Activated T-helper 1 cell treated with anti-CD3 and anti-CD28 coated beads, Interleukin-12 subunit alpha, Interleukin-12 subunit beta, Interleukin-2, Interleukin-4 antibody, amounts not matched to agents 30 ng/mL and 10 ng/mL and 1 ng/mL, durations not matched to agents 14 hours and 24 hours and 36 hours (primary cell): ENCODE data around the gene SH3GL2. TPM values are rescaled to one million over a fixed set of nuclear protein-coding genes. Genes with fewer than 3 reads are reported as not detected.

Experiments
- DNase-seq: peaks from one replicate; pipeline ENCODE4 v3.0.0; 2021; ENCODE audit warnings: low spot score
- H3K27ac Mint-ChIP-seq: one replicate; pipeline ENCODE4 v1.8.0; 2021; ENCODE audit warnings: mild to moderate bottlenecking, mixed read lengths
- H3K27me3 Mint-ChIP-seq: one replicate; pipeline ENCODE4 v1.8.0; 2022; ENCODE audit warnings: mild to moderate bottlenecking, moderate library complexity, mixed read lengths; ENCODE audit not compliant: insufficient read depth
- H3K36me3 Mint-ChIP-seq: one replicate; pipeline ENCODE4 v1.8.0; 2021; ENCODE audit warnings: low read depth, mixed read lengths
- H3K4me1 Mint-ChIP-seq: one replicate; pipeline ENCODE4 v1.8.0; 2021; ENCODE audit warnings: low read depth, mixed read lengths
- H3K4me3 Mint-ChIP-seq: one replicate; pipeline ENCODE4 v1.8.0; 2021; ENCODE audit warnings: mild to moderate bottlenecking, moderate library complexity, mixed read lengths
- H3K9me3 Mint-ChIP-seq: one replicate; pipeline ENCODE4 v1.8.0; 2021; ENCODE audit warnings: mixed read lengths
- intact Hi-C: fragments of 100-400 bp; cut with micrococcal nuclease; formaldehyde crosslinking; loops from one replicate; pipeline ENCODE4 v1.15.1; 2024
- total RNA-seq: library from RNA; stranded (reverse); gene quantifications from 2 replicates; pipeline ENCODE4 v1.2.3, GENCODE V29; 2022

The SH3GL2 gene
- total RNA-seq, result not detected in 2 replicates

- H3K27ac Mint-ChIP-seq, result no peak within 1 kb of the TSS
- peaks cover 24% of the 10 kb centered on the region for H3K27me3 Mint-ChIP-seq
- peak within 1 kb of the TSS; percentile 56 for H3K4me3 Mint-ChIP-seq
- no peaks in the 10 kb centered on the region for H3K4me1 Mint-ChIP-seq
- no peak for DNase-seq
- H3K9me3 Mint-ChIP-seq, result peaks cover 4% of the 10 kb centered on the region
- no peaks in the 10 kb centered on the region for H3K36me3 Mint-ChIP-seq
- intact Hi-C loops, result no loop called here
These were observed at the start of gene SH3GL2 for GRCh38 chr9:17578911-17579793. Gene SH3GL2, plus strand, starts transcription at chr9:17579066.

GRCh38 chr9:17531642-17532254 lies 47.1 kb upstream of the SH3GL2 start:
- H3K27me3 Mint-ChIP-seq, result peaks cover 1% of the 10 kb centered on the region
- no peaks in the 10 kb centered on the region for H3K36me3 Mint-ChIP-seq
- H3K27ac Mint-ChIP-seq, result no peak overlapping the region
- intact Hi-C loops, result loop anchor here (2.0 to 10.0 kb wide), 3 partner anchors 273 to 1496 kb away; no protein-coding TSS in a partner anchor
- H3K4me3 Mint-ChIP-seq, result no peak overlapping the region
- no peaks in the 10 kb centered on the region for H3K9me3 Mint-ChIP-seq
- DNase-seq, result no peak
- no peaks in the 10 kb centered on the region for H3K4me1 Mint-ChIP-seq

- H3K4me1 Mint-ChIP-seq, result no peaks in the 10 kb centered on the region
These were observed 46.4 kb upstream of the SH3GL2 start for GRCh38 chr9:17532461-17532860.

GRCh38 chr9:17535176-17535575 lies 43.7 kb upstream of the SH3GL2 start:
- no peaks in the 10 kb centered on the region for H3K9me3 Mint-ChIP-seq
- no peak overlapping the region for H3K27ac Mint-ChIP-seq
- intact Hi-C loops, result loop anchor here (10.0 kb wide), 1 partner anchor 270 kb away; no protein-coding TSS in a partner anchor
- H3K27me3 Mint-ChIP-seq, result peaks cover 1% of the 10 kb centered on the region
- DNase-seq, result no peak
- no peaks in the 10 kb centered on the region for H3K4me1 Mint-ChIP-seq
- H3K4me3 Mint-ChIP-seq, result no peak overlapping the region
- no peaks in the 10 kb centered on the region for H3K36me3 Mint-ChIP-seq

More at GRCh38 chr9:17532461-17532860, 46.4 kb upstream of the SH3GL2 start:
- Mint-ChIP-seq H3K27ac (no peak overlapping the region), H3K36me3 (no peaks in the 10 kb centered on the region), H3K9me3 (no peaks in the 10 kb centered on the region), H3K27me3 (peaks cover 1% of the 10 kb centered on the region), H3K4me3 (no peak overlapping the region)
- intact Hi-C loops, result loop anchor here (5.0 to 10.0 kb wide), 2 partner anchors 272 to 1495 kb away; no protein-coding TSS in a partner anchor
- no peak for DNase-seq

- Mint-ChIP-seq H3K4me3 (no peak overlapping the region), H3K4me1 (no peaks in the 10 kb centered on the region), H3K9me3 (no peaks in the 10 kb centered on the region), H3K36me3 (no peaks in the 10 kb centered on the region), H3K27ac (no peak overlapping the region), H3K27me3 (peaks cover 1% of the 10 kb centered on the region)
- intact Hi-C loops, result loop anchor here (10.0 kb wide), 1 partner anchor 269 kb away; no protein-coding TSS in a partner anchor
- no peak for DNase-seq
These were observed 42.8 kb upstream of the SH3GL2 start for GRCh38 chr9:17536027-17536426.

GRCh38 chr9:17551023-17551422 lies 27.8 kb upstream of the SH3GL2 start:
- no peak for DNase-seq
- no peaks in the 10 kb centered on the region for H3K36me3 Mint-ChIP-seq
- no peak overlapping the region for H3K27ac Mint-ChIP-seq
- peaks cover 5% of the 10 kb centered on the region for H3K9me3 Mint-ChIP-seq
- intact Hi-C loops, result no loop called here
- no peak overlapping the region for H3K4me3 Mint-ChIP-seq
- no peaks in the 10 kb centered on the region for H3K27me3 Mint-ChIP-seq
- H3K4me1 Mint-ChIP-seq, result no peaks in the 10 kb centered on the region

- no peak overlapping the region for H3K27ac Mint-ChIP-seq
These were observed 23.4 kb upstream of the SH3GL2 start for GRCh38 chr9:17555362-17556054.

GRCh38 chr9:17556255-17556654 lies 22.6 kb upstream of the SH3GL2 start:
- H3K27ac Mint-ChIP-seq, result no peak overlapping the region
- no peaks in the 10 kb centered on the region for H3K36me3 Mint-ChIP-seq
- no peaks in the 10 kb centered on the region for H3K4me1 Mint-ChIP-seq
- no peaks in the 10 kb centered on the region for H3K27me3 Mint-ChIP-seq
- H3K4me3 Mint-ChIP-seq, result no peak overlapping the region
- no peaks in the 10 kb centered on the region for H3K9me3 Mint-ChIP-seq
- intact Hi-C loops, result no loop called here
- DNase-seq, result no peak

More at GRCh38 chr9:17555362-17556054, 23.4 kb upstream of the SH3GL2 start:
- Mint-ChIP-seq H3K4me1 (no peaks in the 10 kb centered on the region), H3K27me3 (no peaks in the 10 kb centered on the region), H3K36me3 (no peaks in the 10 kb centered on the region), H3K9me3 (no peaks in the 10 kb centered on the region), H3K4me3 (no peak overlapping the region)
- no peak for DNase-seq
- intact Hi-C loops, result no loop called here

GRCh38 chr9:17556935-17557334 lies 21.9 kb upstream of the SH3GL2 start:
- no peaks in the 10 kb centered on the region for H3K9me3 Mint-ChIP-seq
- H3K4me3 Mint-ChIP-seq, result no peak overlapping the region
- H3K27ac Mint-ChIP-seq, result no peak overlapping the region
- H3K4me1 Mint-ChIP-seq, result no peaks in the 10 kb centered on the region
- intact Hi-C loops, result no loop called here
- no peak for DNase-seq
- no peaks in the 10 kb centered on the region for H3K36me3 Mint-ChIP-seq
- H3K27me3 Mint-ChIP-seq, result no peaks in the 10 kb centered on the region

GRCh38 chr9:17571825-17572224 lies 7.0 kb upstream of the SH3GL2 start:
- no peaks in the 10 kb centered on the region for H3K4me1 Mint-ChIP-seq
- H3K36me3 Mint-ChIP-seq, result no peaks in the 10 kb centered on the region
- peaks cover 4% of the 10 kb centered on the region for H3K9me3 Mint-ChIP-seq
- no peak overlapping the region for H3K27ac Mint-ChIP-seq
- H3K27me3 Mint-ChIP-seq, result no peaks in the 10 kb centered on the region
- no peak overlapping the region for H3K4me3 Mint-ChIP-seq
- no peak for DNase-seq
- intact Hi-C loops, result no loop called here

GRCh38 chr9:17574342-17574741 lies 4.5 kb upstream of the SH3GL2 start:
- Mint-ChIP-seq H3K4me3 (no peak overlapping the region), H3K9me3 (peaks cover 4% of the 10 kb centered on the region)
- intact Hi-C loops, result no loop called here

GRCh38 chr9:17578577-17578910 lies 322 bp upstream of the SH3GL2 start:
- H3K27me3 Mint-ChIP-seq, result peaks cover 24% of the 10 kb centered on the region
- no peak for DNase-seq
- H3K27ac Mint-ChIP-seq, result no peak overlapping the region
- no peak overlapping the region for H3K4me3 Mint-ChIP-seq
- no peaks in the 10 kb centered on the region for H3K4me1 Mint-ChIP-seq
- intact Hi-C loops, result no loop called here
- peaks cover 4% of the 10 kb centered on the region for H3K9me3 Mint-ChIP-seq
- H3K36me3 Mint-ChIP-seq, result no peaks in the 10 kb centered on the region

More at GRCh38 chr9:17574342-17574741, 4.5 kb upstream of the SH3GL2 start:
- no peaks in the 10 kb centered on the region for H3K36me3 Mint-ChIP-seq
- peak overlapping the region; percentile 65 for H3K27ac Mint-ChIP-seq
- DNase-seq, result no peak
- H3K4me1 Mint-ChIP-seq, result no peaks in the 10 kb centered on the region
- H3K27me3 Mint-ChIP-seq, result peaks cover 8% of the 10 kb centered on the region

GRCh38 chr9:17580119-17580518 lies 1.3 kb downstream of the SH3GL2 start:
- peaks cover 24% of the 10 kb centered on the region for H3K27me3 Mint-ChIP-seq
- intact Hi-C loops, result no loop called here
- no peaks in the 10 kb centered on the region for H3K36me3 Mint-ChIP-seq
- H3K9me3 Mint-ChIP-seq, result peaks cover 4% of the 10 kb centered on the region
- H3K4me1 Mint-ChIP-seq, result no peaks in the 10 kb centered on the region
- no peak overlapping the region for H3K4me3 Mint-ChIP-seq
- H3K27ac Mint-ChIP-seq, result no peak overlapping the region
- no peak for DNase-seq
